H1 (cell line): ENCODE measurements around the gene NID1. TPM values are rescaled to one million over a fixed set of nuclear protein-coding genes. Genes with fewer than 3 reads are reported as not detected.

Source experiments
- CTCF ChIA-PET: fragments of 300-600 bp; sonication (Branson Sonifier 250); formaldehyde crosslinking; loops from one replicate; lab custom pipeline; 2021; ENCODE audit not compliant: partially characterized antibody; lab: Charles Lee
- POLR2A ChIA-PET: fragments of 300-600 bp; sonication (Branson Sonifier 250); formaldehyde crosslinking; loops from one replicate; lab custom pipeline; 2021; ENCODE audit warnings: inconsistent platforms; ENCODE audit not compliant: partially characterized antibody; lab: Charles Lee
- DNase-seq, 2 experiments: peaks; one replicate each; pipeline versions ENCODE4 v3.0.0 to v3.0.0-alpha.2; 2010 to 2022; ENCODE audit warnings: low spot score in 2 of 2, low read depth in 1 of 2, mixed read lengths in 1 of 2
- FAIRE-seq: peaks from 2 replicates; lab custom pipeline; 2011; peaks lifted over from hg19 to GRCh38; lab: Jason Lieb, UNC
- H2AFZ ChIP-seq: 2 replicates; pipeline ENCODE4 v1.8.1; 2012; ENCODE audit warnings: low read length, inconsistent platforms
- H2AK5ac ChIP-seq: 2 replicates; pipeline ENCODE4 v1.6.1; 2013; ENCODE audit warnings: low read depth, low read length
- H2BK120ac ChIP-seq: replicated peaks from 2 replicates; pipeline ENCODE3; 2013; ENCODE audit warnings: low read depth, low read length, inconsistent platforms
- H2BK12ac ChIP-seq: 2 replicates; pipeline ENCODE4 v1.6.1; 2013; ENCODE audit warnings: low read depth, low read length
- H2BK15ac ChIP-seq: 2 replicates; pipeline ENCODE4 v1.6.1; 2013; ENCODE audit warnings: low read length
- H2BK20ac ChIP-seq: 2 replicates; pipeline ENCODE4 v1.6.1; 2013; ENCODE audit warnings: low read length
- H2BK5ac ChIP-seq: 2 replicates; pipeline ENCODE4 v1.6.1; 2013; ENCODE audit warnings: low read depth, low read length
- H3K14ac ChIP-seq: 2 replicates; pipeline ENCODE4 v1.6.1; 2013; ENCODE audit warnings: inconsistent platforms; ENCODE audit not compliant: insufficient read length
- H3K18ac ChIP-seq: 2 replicates; pipeline ENCODE4 v1.6.1; 2013; ENCODE audit warnings: low read length; ENCODE audit errors: extremely low read depth
- H3K23ac ChIP-seq: 2 replicates; pipeline ENCODE4 v1.6.1; 2013; ENCODE audit warnings: inconsistent platforms; ENCODE audit not compliant: insufficient read length
- H3K23me2 ChIP-seq: 2 replicates; pipeline ENCODE4 v1.6.1; 2013; ENCODE audit warnings: low read depth, low read length
- H3K27ac ChIP-seq: 2 replicates; pipeline ENCODE4 v1.6.1; 2011; ENCODE audit warnings: low read depth, low read length, inconsistent platforms
- H3K27me3 ChIP-seq, 4 experiments: replicated peaks in 1 of 4; 1 replicate in 1 of 4; 2 replicates in 3 of 4; pipeline versions ENCODE4 v1.6.1 to v1.8.1; 2011 to 2013; ENCODE audit warnings: low read length in 3 of 4, mild to moderate bottlenecking in 3 of 4, inconsistent platforms in 2 of 4, mixed read lengths in 2 of 4, moderate library complexity in 1 of 4; ENCODE audit not compliant: control insufficient read depth in 3 of 4, insufficient read depth in 3 of 4; ENCODE audit errors: extremely low read depth in 1 of 4
- H3K36me3 ChIP-seq, 4 experiments: 2 replicates each; pipeline versions ENCODE4 v1.6.1 to v1.8.1; 2011 to 2013; ENCODE audit warnings: mild to moderate bottlenecking in 4 of 4, low read length in 3 of 4, moderate library complexity in 2 of 4, control low read depth in 1 of 4, inconsistent platforms in 1 of 4; ENCODE audit not compliant: insufficient read depth in 4 of 4, control insufficient read depth in 2 of 4
- H3K4ac ChIP-seq: replicated peaks from 2 replicates; pipeline ENCODE3; 2013; ENCODE audit warnings: low read length, low read depth, mixed read lengths, inconsistent platforms; ENCODE audit not compliant: insufficient read length
- H3K4me1 ChIP-seq, 4 experiments: replicated peaks in 1 of 4; 1 replicate in 1 of 4; 2 replicates in 3 of 4; pipeline versions ENCODE4 v1.6.1 to v1.8.1; 2011 to 2013; ENCODE audit warnings: low read length in 3 of 4, inconsistent platforms in 2 of 4, mixed read lengths in 1 of 4; ENCODE audit not compliant: insufficient read depth in 4 of 4, control insufficient read depth in 3 of 4
- H3K4me2 ChIP-seq, 2 experiments: 2 replicates each; pipeline versions ENCODE4 v1.6.1 to v1.8.1; 2011 to 2013; ENCODE audit warnings: low read depth in 2 of 2, low read length in 2 of 2, control low read depth in 1 of 2, inconsistent platforms in 1 of 2, mild to moderate bottlenecking in 1 of 2; ENCODE audit not compliant: insufficient read depth in 1 of 2
- H3K4me3 ChIP-seq, 4 experiments: fragments of 200-600, 300-600 bp in 1 of 4; sonication (generic), shearing (Covaris generic), sonication (Bioruptor Twin) in 1 of 4; 2 replicates each; pipeline versions ENCODE4 v1.5.1 to v1.8.1; 2011 to 2016; ENCODE audit warnings: low read length in 4 of 4, low read depth in 3 of 4, control low read depth in 2 of 4, inconsistent platforms in 2 of 4, mild to moderate bottlenecking in 2 of 4, mixed read lengths in 1 of 4, moderate library complexity in 1 of 4; ENCODE audit not compliant: insufficient read depth in 2 of 4; ENCODE audit errors: extremely low read depth in 1 of 4
- H3K56ac ChIP-seq: replicated peaks from 2 replicates; pipeline ENCODE3; 2013; ENCODE audit warnings: low read depth, mild to moderate bottlenecking, mixed read lengths, low read length, inconsistent platforms; ENCODE audit not compliant: insufficient read length
- H3K79me1 ChIP-seq: 2 replicates; pipeline ENCODE4 v1.6.1; 2013; ENCODE audit warnings: low read depth, low read length, control low read depth
- H3K79me2 ChIP-seq, 2 experiments: 2 replicates each; pipeline versions ENCODE4 v1.6.1 to v1.8.1; 2012 to 2013; ENCODE audit warnings: low read length in 2 of 2, mild to moderate bottlenecking in 2 of 2, inconsistent platforms in 1 of 2; ENCODE audit not compliant: insufficient read depth in 2 of 2, control insufficient read depth in 1 of 2
- H3K9ac ChIP-seq, 4 experiments: replicated peaks in 1 of 4; 1 replicate in 1 of 4; 2 replicates in 3 of 4; pipeline versions ENCODE4 v1.6.1 to v1.8.1; 2011 to 2013; ENCODE audit warnings: low read depth in 3 of 4, low read length in 3 of 4, control low read depth in 2 of 4, mild to moderate bottlenecking in 2 of 4, moderate library complexity in 2 of 4, inconsistent platforms in 1 of 4; ENCODE audit errors: extremely low read depth in 1 of 4
- H3K9me3 ChIP-seq, 2 experiments: 2 replicates each; pipeline versions ENCODE4 v1.6.1 to v1.8.1; 2012 to 2013; ENCODE audit warnings: mild to moderate bottlenecking in 2 of 2, moderate library complexity in 2 of 2, control low read depth in 1 of 2, inconsistent platforms in 1 of 2, low read depth in 1 of 2, low read length in 1 of 2, mixed read lengths in 1 of 2; ENCODE audit not compliant: insufficient read depth in 2 of 2
- H4K20me1 ChIP-seq, 2 experiments: replicated peaks in 1 of 2; 2 replicates each; pipeline versions ENCODE3 to v1.8.1; 2011 to 2013; ENCODE audit warnings: inconsistent platforms in 2 of 2, low read length in 2 of 2, mild to moderate bottlenecking in 1 of 2; ENCODE audit not compliant: insufficient read depth in 2 of 2, control insufficient read depth in 1 of 2
- H4K5ac ChIP-seq: 2 replicates; pipeline ENCODE4 v1.6.1; 2013; ENCODE audit warnings: low read length, low read depth, mixed read lengths, inconsistent platforms; ENCODE audit not compliant: insufficient read length
- H4K8ac ChIP-seq: 2 replicates; pipeline ENCODE4 v1.8.0; 2013; ENCODE audit warnings: mild to moderate bottlenecking, moderate library complexity, low read length, inconsistent platforms; ENCODE audit not compliant: insufficient read depth; ENCODE audit errors: extremely low read depth
- H4K91ac ChIP-seq: replicated peaks from 2 replicates; pipeline ENCODE3; 2013; ENCODE audit warnings: low read length, mixed read lengths, inconsistent platforms; ENCODE audit not compliant: insufficient read length
- CTCF ChIP-seq, 3 experiments: IDR thresholded peaks; 1 replicate in 2 of 3; 2 replicates in 1 of 3; pipeline versions ENCODE4 v1.5.1 to v1.6.1; 2011; ENCODE audit warnings: low read length in 3 of 3, mild to moderate bottlenecking in 3 of 3, inconsistent platforms in 2 of 3, low read depth in 1 of 3, moderate library complexity in 1 of 3; ENCODE audit not compliant: insufficient read depth in 1 of 3; ENCODE audit errors: control extremely low read depth in 1 of 3
- NRF1 ChIP-seq: IDR thresholded peaks from 2 replicates; pipeline ENCODE4 v1.6.1; 2011; ENCODE audit warnings: mild to moderate bottlenecking, low read depth, low read length, improper control_type of control experiment
- RAD21 ChIP-seq, 2 experiments: IDR thresholded peaks in 1 of 2; conservative IDR thresholded peaks in 1 of 2; 2 replicates each; pipeline ENCODE4 v1.6.1; 2011; ENCODE audit warnings: low read depth in 2 of 2, low read length in 2 of 2, improper control_type of control experiment in 1 of 2, inconsistent platforms in 1 of 2, mild to moderate bottlenecking in 1 of 2, moderate library complexity in 1 of 2
- RNF2 ChIP-seq: fragments of 200-900, 300-1000 bp; sonication (generic); IDR thresholded peaks from 2 replicates; pipeline ENCODE4 v1.7.1; 2016; ENCODE audit warnings: borderline replicate concordance, low read depth, mild to moderate bottlenecking, antibody characterized with exemption, low read length; ENCODE audit not compliant: poor library complexity, severe bottlenecking; ENCODE audit errors: missing control alignments
- WGBS, 2 experiments: shearing (Covaris generic) in 1 of 2; methylation state at CpG; one replicate each; pipeline versions ENCODE4 v1.1.6 to v1.1.7; 2013 to 2015; ENCODE audit warnings: low lambda C conversion rate in 2 of 2, mixed read lengths in 2 of 2, inconsistent platforms in 1 of 2, low coverage in 1 of 2, missing lambda C conversion rate in 1 of 2; ENCODE audit not compliant: insufficient replicate concordance in 2 of 2, insufficient coverage in 1 of 2, insufficient read length in 1 of 2; ENCODE audit errors: extremely low coverage in 1 of 2, missing lambda C conversion rate in 1 of 2; 5-methylcytosine and 5-hydroxymethylcytosine counted together
- polyA plus RNA-seq, 7 experiments: library from polyadenylated mRNA; depleted of rRNA in 3 of 7; stranded (reverse) in 5 of 7; unstranded in 2 of 7; fragments of >200 nt in 5 of 7; fragments of 200-250 nt in 2 of 7; gene quantifications; 1 replicate in 5 of 7; 2 replicates in 1 of 7; 4 replicates in 1 of 7; pipeline versions ENCODE4 v1.2.1 to v1.2.3, GENCODE V29; 2011 to 2013; ENCODE audit warnings: missing spikeins in 2 of 7, mixed read lengths in 2 of 7
- total RNA-seq: library from RNA; stranded (reverse); fragmentation: NEBNext Ultra II Directional; extraction: Animal tissue kit (Norgen Biotek cat#: 25700); gene quantifications from 2 replicates; pipeline ENCODE4 v1.2.1, GENCODE V29; 2021

Gene NID1
- total and polyA plus RNA-seq, 2 of the 8 experiments (the other 6 are each of a cell fraction or from before 2014, with no cell fraction given) = 20.9 to 25.4 TPM

DNA sequence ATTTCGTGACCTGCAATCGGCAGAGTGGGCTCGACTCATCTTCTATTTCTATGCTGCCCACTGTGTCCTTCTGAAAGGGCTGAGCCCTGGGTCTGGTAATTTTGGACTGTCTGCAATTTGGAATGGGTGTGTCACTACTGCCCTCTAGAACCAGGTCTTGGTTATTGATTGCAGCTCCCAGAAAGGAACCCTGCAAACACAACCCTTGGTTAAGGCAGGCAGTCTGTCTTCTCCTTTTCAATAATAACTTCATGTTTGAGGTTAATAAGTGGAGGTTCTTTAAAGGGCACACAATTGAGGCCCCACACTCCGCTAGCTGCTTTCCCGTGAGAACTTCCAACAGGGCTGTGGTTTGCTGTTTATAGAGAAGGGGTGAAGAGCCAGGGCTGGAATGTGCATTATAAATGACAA is 118.3 kb downstream of the NID1 start:
- no peaks in the 10 kb centered on the region for H3K79me1 ChIP-seq
- no peak overlapping the region for H3K27ac ChIP-seq
- peaks cover 2% of the 10 kb centered on the region; the same call in 1 of the 2 replicates for H3K23me2 ChIP-seq
- no peak overlapping the region for H2BK12ac ChIP-seq
- H3K56ac ChIP-seq = no peak overlapping the region
- H2BK120ac ChIP-seq = no peak overlapping the region
- CTCF ChIA-PET = interaction anchor here (0.6 to 2.5 kb wide), 8 partner anchors 9 to 162 kb away, joined by 3 to 7 read pairs (median 3); partner anchors contain the start of gene LYST
- H2BK15ac ChIP-seq = no peak overlapping the region
- H2AK5ac ChIP-seq = no peak overlapping the region
- no peak overlapping the region for H4K5ac ChIP-seq
- H3K36me3 ChIP-seq = no peaks in the 10 kb centered on the region
- H2BK20ac ChIP-seq = no peak overlapping the region
- no peak overlapping the region for H3K4ac ChIP-seq
- H3K79me2 ChIP-seq = no peaks in the 10 kb centered on the region
- no peaks in the 10 kb centered on the region for H4K20me1 ChIP-seq
- no peak overlapping the region for H3K4me3 ChIP-seq
- no peak overlapping the region for H3K9ac ChIP-seq
- no peak overlapping the region for H3K4me2 ChIP-seq
- H3K18ac ChIP-seq = no peak overlapping the region
- H3K27me3 ChIP-seq = no peaks in the 10 kb centered on the region; a peak in 2 of 7 replicates
- no peak overlapping the region for H4K8ac ChIP-seq
- H3K23ac ChIP-seq = no peak overlapping the region
- no peaks in the 10 kb centered on the region for H3K9me3 ChIP-seq
- H3K14ac ChIP-seq = no peak overlapping the region
- H4K91ac ChIP-seq = no peak overlapping the region
- no peak overlapping the region for H2AFZ ChIP-seq
- no peak overlapping the region for H2BK5ac ChIP-seq
- no peaks in the 10 kb centered on the region for H3K4me1 ChIP-seq
- DNase-seq (no peak), FAIRE-seq (no peak)
- POLR2A ChIA-PET = no interaction called here
- WGBS, 2 experiments = 91% methylated on average over 5 of the region's 5 CpGs; no CpG with 5 or more reads in 1 of the 2 experiments
- peak in 2 of 3 experiments; percentile 3 to 16; a peak in 2 of 4 replicates for TF ChIP-seq CTCF (IDR thresholded peaks at IDR 0.05; ENCODE audit: control extremely low read depth in 1 of 3, insufficient read depth in 1 of 3, low read depth in 1 of 3, low read length in 3 of 3)
- TF ChIP-seq NRF1 = no peak
- peak; percentile 32 to 44 for TF ChIP-seq RAD21 (IDR thresholded peaks at IDR 0.05 in 1 of 2, conservative IDR thresholded peaks at IDR 0.05 in 1 of 2; ENCODE audit: low read depth in 2 of 2, low read length in 2 of 2)
- TF ChIP-seq RNF2 = no peak
